Esophagus squamous epithelium (tissue), 4 donors: Measurements from ENCODE around the gene PGAP2.

ENCODE experiments used
- CTCF ChIP-seq, 6 experiments: fragments of 450-650 bp in 4 of 6; fragments of 200-600 bp in 2 of 6; sonication (generic) in 2 of 6; IDR thresholded peaks; one replicate each; pipeline ENCODE4 v1.5.1; 2016 to 2019; ENCODE audit warnings: antibody characterized with exemption in 6 of 6, mild to moderate bottlenecking in 4 of 6, moderate library complexity in 4 of 6
- POLR2A ChIP-seq, 4 donors: fragments of 450-650 bp; IDR thresholded peaks; one replicate each; pipeline ENCODE4 v1.6.1; 2017; ENCODE audit warnings: antibody characterized with exemption in 4 of 4, mild to moderate bottlenecking in 4 of 4, moderate library complexity in 3 of 4

- TF ChIP-seq CTCF (IDR thresholded peaks at IDR 0.05) (no peak), POLR2A (IDR thresholded peaks at IDR 0.05) (no peak)
These were observed 59.1 kb downstream of the PGAP2 start for GRCh38 chr11:3867209-3868091.
